Stimulated activated CD8-positive, alpha-beta memory T cell treated with anti-CD3 and anti-CD28 coated beads, Interleukin-4, amount 100 ng/mL, for 48 hours (primary cell): ENCODE results near the gene PDE4B.

ENCODE experiments used
- DNase-seq: peaks from one replicate; pipeline ENCODE4 v3.0.0-alpha.2; 2020

The PDE4B gene

DNA sequence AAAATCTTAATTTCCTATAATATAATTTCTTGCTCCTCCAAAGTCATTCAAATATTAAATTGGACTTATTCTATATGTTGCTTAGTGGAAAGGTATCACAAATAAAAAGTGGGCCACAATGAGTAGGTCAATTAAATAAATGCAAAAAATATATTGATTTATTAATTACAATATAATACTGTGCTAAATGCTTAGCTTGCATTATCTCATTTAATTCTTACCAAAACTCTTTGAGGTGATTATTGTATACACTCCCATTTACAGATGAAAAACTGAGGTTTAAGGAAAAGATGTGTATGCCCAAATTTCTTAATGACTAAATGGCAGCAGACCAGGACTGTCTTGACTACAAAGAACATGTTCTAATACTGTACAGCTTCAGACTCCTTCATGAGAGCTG lies 415.9 kb downstream of the PDE4B start:
- no peak for DNase-seq

DNA sequence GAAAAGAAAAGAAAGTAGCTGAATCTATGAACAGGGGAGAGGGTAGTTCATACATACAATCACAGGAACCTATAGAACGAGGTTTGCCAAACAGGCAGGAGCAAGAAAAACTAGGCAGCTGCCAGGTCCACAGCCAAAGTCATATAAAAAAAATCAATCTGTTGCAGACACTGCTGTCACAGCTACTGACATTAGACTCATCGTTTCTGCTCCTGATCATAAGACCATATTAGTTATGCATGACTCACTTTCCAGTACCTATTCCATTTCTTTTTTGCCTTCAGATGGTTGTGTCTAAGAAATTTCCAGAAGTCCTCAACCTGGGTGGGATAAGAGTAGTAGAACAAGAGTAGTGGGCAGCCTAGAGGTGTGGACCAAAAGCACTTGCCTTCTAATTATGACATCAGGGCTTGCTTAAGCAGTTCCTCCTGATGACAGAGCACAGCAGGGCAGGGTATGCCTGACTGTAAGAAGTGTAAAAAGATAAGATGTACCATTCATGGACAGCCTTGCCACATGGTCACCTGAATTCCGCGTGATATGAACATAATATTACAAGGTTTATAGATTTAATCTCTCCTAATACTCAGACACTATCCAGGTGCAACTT lies 418.0 kb downstream of the PDE4B start:
- no peak for DNase-seq

DNA sequence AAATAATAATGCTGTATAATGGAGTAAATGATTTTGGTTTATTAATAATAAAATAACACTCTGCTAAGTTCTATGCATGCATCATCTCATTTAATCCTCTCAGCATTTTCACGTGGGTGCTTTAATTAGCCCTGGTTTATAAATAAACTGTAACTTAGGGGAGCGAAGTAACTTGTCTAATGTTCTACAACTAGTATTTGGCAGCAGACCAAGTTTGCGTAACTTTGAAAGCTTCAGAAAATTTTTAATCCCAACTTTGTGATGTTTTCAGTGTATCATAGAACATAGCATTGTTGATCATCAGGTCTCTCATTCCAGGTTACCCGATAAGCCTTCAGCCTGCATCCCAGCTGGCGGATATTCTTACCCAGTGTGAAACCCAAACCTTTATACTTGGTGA lies 418.8 kb downstream of the PDE4B start:
- no peak for DNase-seq

DNA sequence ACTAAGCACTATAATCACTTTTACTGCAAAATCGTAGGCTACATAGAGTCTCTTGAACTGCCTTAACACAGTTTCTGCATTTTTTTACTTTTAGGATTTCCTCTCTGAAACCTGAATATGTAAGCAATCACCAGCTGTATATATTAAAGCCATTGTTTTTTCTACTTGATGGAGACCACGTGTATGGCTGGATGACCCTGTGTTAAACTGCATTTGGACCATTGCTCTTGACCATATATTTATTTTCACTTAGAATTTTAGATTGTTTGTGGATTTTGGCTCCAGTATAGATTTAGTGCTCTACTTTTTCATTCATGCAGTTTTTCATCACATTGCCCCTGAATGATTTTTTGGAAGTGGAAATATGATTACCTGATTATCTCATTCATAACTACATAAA lies 420.8 kb downstream of the PDE4B start:
- no peak for DNase-seq

DNA sequence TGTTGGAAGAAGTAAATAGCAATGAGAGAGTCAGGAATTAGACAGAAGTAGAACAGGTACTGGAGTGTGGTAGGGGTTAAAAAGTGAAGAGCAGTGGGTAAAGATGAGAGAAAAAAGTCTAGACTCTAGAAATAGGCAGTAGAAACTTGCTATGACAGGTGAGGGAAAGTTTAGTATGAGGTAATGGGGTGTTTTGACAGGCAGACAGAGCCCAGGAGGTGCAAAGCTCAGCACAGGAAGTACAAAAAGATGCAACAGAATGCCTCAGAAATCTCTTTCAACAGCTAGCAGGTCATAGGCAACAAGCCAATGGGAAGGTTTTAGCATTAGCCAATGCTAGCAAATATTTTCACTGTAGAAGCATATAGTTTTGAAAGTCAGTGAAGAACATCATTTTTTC lies 422.2 kb downstream of the PDE4B start:
- DNase-seq: no peak

DNA sequence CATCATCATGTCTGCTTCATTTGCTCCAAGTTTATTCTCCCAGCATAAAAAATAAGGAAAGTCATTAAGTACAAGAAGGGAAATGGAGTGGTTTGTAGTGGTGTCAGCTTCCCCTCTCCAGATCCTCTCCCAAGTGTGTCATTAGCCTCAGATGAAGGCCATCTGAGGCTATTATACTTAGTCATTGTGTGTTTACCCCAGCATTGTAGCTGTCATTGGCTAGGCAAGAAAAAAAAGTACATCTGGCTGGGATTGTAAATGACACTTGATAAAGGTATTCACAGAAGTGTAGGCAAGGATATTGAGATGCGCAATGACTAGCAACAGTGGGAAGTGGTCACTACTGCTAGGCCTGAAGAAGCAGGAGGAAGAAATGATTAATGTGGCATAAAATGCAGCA lies 424.3 kb downstream of the PDE4B start:
- no peak for DNase-seq

DNA sequence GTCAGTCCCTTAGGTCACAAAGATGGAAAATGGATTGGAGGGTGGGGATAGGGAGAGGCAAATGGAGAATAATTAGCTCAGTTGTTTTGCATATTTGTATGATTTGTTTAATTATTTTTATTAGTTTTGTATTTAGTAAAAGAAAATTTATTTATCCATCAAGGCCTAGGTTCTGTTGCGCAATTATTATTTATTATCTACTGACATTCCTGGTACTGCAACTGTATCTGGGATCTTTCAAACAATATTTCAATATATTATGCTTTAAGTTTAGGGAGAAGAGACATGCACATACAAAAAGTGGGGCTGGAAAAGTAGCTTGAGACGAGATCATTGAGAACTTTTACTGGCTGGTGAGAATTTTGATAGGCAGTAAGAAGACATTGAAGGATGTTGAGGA lies 424.9 kb downstream of the PDE4B start:
- DNase-seq: no peak

DNA sequence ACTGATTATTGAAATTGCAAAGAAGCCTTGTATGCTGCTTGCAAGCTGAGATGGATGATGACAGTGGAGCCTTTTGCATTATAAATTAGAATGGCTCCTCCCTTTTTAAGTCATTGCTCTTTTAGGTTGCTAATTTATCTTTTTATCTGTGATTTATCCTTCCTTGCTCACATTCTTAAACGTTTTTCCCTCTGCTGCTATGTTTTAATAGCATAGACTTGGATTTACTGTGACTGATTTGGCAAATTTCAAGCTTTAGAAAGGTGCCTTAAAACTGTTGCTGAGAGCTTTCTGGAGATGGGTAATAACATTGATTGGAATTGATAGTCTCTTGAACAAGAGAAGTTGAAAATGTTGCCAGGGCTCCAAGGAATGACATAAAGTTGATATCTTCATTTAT lies 427.8 kb downstream of the PDE4B start:
- no peak for DNase-seq

DNA sequence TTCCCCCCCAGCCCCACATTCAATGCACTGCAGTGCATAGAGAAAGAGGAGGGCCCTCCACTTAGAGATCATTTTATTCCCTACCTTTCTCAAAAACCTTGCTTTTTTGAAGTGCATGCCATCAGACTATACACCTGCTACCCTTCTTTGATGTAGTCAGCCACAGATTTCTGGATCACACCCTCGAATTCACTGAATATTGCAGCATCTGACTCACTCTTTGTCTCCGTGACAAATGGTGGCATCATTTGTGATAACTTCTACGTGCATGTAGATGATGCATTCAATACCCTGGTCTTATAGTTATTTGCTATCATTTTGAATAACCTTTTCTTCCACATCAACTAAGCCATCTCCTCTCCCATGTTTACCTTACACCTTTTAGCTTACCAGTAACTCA lies 431.0 kb downstream of the PDE4B start:
- no peak for DNase-seq

DNA sequence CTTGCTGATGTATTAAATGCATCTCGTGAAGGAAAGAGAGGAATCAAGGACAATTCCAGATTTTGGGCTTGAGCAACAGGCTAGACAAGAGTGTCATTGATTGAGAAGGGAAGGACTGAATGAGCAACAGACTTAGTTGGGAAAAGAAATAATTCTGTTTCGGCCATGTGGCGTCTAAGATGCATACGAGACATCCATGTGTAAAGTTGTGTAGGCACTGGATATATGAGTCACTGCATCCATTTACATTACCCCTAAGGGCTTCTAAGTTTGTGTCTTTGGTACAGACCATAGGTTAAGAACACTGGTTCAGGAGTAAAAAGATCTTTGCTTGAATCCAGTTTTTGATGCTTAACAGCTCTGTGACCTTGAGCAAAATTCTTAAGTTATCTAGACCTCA lies 434.3 kb downstream of the PDE4B start:
- no peak for DNase-seq

DNA sequence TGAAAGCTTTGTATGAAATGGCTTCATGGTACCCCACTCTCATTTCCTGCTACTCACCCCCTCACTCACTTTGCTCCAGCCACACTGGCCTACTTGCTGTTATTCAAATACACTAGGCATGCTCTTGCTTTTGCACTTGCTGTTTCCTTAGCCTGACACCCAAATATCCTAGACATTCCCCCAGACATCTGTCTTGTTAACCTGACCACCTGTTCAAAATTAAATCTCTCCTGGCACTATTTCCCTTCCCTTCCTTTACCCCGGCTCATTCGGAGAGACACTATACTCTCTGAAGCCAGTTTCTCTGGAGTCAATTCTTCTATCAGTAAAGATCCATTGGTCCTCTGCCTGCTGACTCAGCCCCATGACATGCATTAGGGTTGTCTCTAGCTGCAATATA lies 435.3 kb downstream of the PDE4B start:
- no peak for DNase-seq

DNA sequence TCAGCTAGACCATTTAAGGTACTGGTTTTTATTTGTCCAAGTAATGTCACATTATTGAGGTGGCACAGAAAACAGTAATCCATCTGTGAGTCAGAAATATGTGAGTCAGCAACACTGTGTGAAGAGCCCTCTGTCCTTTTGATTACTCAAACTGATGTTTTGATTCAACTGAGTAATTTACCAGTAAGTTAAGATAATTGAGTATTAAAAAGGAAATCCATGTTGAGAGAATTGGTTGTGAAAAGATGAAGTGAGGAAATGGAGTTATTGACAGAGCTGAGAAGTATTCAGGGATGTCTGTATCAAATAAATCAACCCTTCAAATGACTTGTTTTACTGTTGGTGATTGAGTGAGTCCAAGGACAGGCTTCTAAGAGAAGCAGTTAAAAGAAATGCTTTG lies 438.5 kb downstream of the PDE4B start:
- no peak for DNase-seq

DNA sequence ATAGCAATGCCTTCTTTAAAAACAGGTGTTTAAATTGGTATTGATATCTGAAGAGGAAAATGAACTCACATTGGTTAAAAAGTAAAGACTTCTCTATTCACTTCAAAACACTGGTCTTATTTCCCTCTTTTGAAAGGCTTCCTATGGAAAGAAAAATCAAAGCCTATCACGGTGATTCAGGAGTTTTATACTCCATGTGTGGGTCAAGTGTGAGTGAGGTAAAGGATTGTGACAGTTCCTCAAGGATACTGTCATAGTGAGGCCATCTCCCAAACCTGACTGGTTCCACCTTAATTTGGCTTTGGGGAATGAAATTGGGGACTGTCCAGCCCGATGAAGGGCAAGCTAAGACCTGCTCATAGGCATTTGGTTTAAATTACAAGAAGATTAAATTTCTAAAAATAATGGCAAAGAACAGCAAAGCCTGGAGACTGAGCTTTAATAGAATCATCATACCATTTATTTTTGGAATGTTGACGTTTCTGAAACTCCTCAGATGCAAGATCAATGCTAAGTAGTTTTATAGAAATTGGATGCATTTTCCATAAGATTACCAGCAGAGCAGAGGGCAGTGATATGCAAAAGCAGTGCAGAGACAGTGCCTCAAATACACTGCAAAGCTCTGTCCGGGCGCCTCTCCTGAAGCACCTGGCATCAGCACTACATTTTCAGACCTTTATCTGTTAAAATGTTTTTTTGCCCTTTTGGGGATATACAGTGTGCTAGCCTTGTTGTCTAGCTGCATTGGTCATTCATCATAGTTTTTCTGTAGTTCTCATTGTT lies 439.2 kb downstream of the PDE4B start:
- no peak for DNase-seq

DNA sequence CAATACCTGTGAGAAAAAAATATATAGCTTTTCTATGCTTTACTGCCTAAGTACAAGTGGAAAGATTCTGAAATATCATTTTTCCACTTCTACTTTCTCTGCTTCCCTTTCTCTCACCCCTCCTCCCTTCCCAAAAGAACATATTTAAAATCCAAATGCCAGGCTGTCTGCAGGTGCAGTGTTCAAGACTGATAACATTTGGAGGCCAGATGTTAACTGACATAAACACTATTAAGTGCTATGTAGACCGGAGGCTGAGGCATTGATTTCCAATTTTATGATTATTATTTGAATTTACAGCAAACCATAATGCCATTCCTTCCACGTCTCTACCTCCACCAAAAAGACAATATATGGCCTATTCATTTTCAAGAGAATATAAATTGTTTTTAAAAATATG lies 444.3 kb downstream of the PDE4B start:
- DNase-seq: no peak

DNA sequence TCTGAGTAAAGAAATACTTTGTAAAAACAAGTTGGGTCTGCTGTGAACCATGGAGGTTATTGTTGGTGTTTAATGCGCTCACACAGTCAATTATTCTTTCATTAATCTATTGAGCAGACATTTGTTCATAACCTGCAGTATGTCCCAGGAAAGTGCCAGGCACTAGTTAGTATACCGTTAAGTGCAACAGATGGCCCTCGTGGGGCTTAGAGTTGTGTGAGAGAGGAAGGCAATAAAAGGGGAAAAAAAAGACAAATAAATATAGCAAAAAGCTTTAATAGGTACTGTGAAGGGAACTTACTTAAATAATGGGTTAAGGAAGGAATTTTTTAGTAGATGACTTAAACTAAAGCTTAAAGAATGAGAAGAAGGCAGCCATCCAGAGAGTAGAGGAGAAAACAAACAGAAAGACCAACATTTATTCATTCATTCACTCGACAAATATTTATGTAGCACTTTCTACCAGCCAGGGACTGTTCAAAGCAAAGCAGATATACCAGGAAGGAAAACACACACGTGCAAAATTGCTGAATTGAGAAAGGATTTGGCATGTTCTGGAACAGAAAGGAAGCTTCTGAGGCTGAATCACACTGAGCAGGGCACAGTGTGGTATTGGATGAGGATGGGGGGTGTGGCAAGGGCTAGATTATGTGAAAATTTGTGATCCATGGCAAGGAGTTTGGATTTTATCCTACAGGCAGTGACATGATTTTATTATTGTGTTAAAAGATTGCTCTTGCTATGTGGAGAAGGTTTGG lies 445.2 kb downstream of the PDE4B start:
- DNase-seq: no peak

DNA sequence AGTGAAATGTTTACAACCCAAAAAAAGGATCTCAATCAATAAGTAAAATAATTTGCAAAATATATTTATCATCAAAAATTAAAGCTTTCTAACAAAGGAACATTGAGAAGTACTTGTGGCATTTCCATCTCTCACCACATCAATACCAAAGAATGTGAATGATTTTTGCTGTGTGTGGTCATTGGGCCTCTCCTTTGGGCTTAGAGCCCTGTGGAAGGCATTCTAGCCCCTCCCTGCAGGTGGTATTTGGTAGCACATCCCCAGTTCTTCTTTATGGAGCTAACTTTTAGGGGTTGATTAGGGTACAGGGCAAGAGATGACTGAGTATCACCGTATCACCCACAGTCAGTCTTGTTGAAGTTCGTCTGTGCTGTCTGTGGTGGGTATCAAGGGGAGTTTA lies 447.1 kb downstream of the PDE4B start:
- DNase-seq: no peak

DNA sequence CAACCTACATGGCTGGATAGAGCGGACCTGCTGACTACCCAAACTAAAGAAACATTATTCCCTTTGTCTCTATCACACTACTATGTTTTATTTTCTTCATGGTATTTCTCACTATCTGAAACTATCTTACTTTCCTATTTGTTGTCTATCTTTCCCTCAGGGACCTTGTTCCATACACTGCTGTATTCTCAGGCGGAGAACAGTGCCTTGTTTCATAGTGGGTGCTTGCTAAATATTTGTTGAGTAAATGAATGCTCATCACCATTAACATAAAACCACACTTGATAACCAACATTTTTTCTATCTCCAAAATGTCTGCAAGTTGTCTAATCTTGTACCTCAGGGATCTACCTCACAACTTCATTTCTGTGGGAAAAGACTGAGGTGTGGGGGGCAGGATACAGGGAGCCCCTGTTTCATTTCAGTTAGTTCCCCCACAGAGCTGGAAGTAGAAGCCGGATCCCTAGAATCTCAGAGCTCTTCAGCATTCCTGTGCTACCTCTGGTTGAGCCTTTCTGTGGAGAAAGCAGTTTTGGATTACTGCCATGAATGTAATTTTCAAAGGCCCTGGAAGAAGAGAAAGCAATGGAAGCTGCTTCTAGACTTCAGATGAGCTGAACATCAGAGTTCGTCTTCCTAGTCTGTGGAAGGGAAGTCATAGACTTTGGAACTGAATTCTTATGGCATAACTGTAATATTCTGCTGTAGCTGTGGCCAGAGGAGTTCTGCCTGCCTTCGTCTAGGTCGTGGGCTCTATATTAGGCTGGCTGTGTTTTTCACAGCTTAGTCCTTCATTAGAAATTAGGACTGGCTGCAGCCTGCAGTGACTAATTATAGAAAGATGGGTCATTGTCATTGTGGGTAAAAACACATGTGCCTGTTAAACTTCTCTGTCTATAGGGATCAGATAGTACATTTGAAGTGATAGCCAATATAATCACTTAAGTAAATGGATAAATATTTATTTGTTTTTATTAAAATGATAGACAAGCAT lies 448.1 kb downstream of the PDE4B start:
- no peak for DNase-seq

DNA sequence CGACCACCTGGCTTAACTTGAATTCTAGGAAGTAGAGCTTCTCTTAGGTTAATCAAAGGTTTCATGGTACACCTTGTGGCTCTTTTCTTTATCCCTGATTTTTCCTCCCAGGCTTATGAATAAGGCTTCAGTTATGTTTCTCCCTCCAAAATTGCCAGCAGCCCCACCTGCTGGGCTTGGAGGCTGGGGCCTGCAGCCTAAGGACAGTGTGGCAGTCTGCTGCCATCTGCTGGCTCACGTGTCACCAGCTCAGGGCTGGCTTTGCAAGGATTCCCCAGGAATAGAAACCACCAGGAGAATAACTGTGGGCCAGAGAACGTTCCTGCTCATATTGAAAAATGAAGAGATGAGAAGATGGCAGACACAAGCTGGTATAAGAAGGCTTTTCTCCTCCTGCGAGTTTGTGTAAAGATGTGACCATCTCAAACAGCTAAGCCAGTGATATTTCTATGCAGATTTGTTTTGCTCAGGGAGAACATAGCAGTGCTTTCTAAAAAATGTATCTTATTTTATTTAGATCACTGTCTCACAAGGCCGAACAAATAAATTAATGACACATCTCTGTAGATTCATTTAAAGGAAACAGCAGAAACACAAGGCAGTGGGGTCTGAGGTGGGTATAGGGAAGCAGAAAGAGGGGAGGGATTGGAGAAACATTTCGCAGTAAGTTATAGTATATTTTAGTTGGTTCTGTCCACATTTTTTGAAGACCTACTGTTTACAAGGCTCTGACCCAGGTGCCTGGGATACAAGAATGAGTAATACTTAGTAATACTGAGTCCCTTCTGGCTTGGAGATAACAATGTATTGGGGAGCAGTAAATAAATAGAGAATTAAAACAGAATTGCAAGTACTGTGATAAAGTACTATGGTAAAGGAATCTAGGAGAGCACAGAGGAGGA lies 450.2 kb downstream of the PDE4B start:
- peak; percentile 82 for DNase-seq

DNA sequence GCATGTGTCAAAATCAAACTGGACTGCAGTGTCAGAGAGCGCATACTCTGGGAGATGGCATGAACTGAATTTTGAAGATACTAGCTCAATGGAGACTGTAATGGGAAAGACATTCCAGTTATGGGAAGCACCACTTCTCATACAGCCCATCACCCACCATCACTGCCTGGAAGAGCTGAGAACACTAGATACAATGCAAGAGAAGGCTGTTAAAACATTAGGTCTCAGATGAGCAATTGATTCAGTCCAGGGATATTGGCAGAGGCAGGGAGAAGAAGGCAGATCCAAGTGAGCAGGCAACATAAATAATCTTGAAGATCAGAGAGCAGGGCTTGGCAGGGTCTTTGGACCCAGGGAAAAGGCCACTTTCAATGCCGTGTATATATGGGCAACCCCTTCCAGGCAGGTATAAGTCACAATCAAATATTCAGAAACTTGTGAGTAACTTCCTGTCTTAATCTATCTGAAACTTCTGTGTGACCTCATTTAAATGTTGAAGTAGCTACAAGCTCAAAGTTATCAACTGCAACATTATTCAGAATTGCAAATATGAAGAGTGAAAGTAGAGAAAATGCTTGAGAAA lies 450.9 kb downstream of the PDE4B start:
- DNase-seq: no peak

DNA sequence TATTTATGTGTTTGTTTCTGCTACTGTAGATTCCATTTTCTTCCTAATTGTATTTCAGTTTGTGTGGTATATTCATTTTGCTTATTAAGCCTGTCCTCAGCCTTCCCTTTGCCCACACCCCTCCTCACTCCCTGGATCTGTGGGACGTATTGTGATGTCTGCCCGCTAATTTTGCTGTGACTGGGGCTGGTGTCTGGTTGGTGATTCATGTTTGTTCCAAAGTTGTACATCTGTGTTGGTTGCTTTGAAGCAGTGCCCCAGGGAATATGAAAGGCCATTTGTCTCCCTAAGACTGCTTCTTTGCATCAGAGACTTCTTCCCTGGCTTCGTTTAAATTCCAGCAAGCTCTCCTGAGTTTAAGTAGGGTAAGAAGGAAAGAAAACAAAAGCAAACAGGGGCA lies 451.7 kb downstream of the PDE4B start:
- no peak for DNase-seq

DNA sequence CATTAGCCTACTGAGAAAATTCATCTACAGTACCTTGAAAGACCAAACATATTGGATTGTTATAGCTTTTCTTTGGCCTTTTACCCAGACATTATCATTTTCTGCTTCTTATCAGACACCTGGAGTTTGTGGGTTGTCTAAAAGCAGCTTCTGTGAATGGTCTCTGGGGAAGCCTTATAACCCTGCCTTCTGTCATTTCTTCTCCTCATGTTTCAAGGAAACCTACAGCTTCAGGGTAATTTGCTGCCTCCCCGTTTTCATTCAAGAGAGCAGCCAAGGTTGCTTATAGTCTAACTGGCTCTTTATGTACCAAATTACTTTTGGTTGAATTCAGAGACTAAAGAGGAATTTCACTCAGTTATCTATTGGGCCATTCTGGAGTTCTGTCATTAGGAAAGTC lies 453.0 kb downstream of the PDE4B start:
- no peak for DNase-seq
